ENCODE data around the gene KLK11. TPM values are rescaled to one million over a fixed set of nuclear protein-coding genes. Genes with fewer than 3 reads are reported as not detected.

Gene KLK11
- polyA plus RNA-seq, 4 donors = 0.40 to 1.1 (median 0.46) TPM

GRCh38 chr19:50974702-50975556 lies 51.5 kb downstream of the KLK11 start:
- DNase-seq (ENCODE audit: low read depth in 4 of 4, low spot score in 3 of 4) = no peak

GRCh38 chr19:50972795-50973376 lies 53.5 kb downstream of the KLK11 start:
- no peak for DNase-seq (ENCODE audit: low read depth in 4 of 4, low spot score in 3 of 4)

Other genes with a start within 250 kb of the KLK11 start
- gene ACP4, start 236.2 kb downstream of the KLK11 start, polyA plus RNA-seq (ENCODE audit: insufficient read length in 4 of 4) = under 1 TPM in 2 of 4 donors, not detected in 2; 0.10 to 0.29 TPM
- gene KLK1, start 202.8 kb downstream of the KLK11 start, polyA plus RNA-seq (ENCODE audit: insufficient read length in 4 of 4) = 1 to 10 TPM; 1.2 to 2.1 (median 1.4) TPM
- not detected for gene KLK15, start 193.0 kb downstream of the KLK11 start, polyA plus RNA-seq (ENCODE audit: insufficient read length in 4 of 4)
- gene KLK3, start 171.7 kb downstream of the KLK11 start, polyA plus RNA-seq (ENCODE audit: insufficient read length in 4 of 4) = under 1 TPM in 3 of 4 donors, not detected in 1; 0.47 to 0.88 (median 0.66) TPM
- gene KLK2, start 153.2 kb downstream of the KLK11 start, polyA plus RNA-seq (ENCODE audit: insufficient read length in 4 of 4) = under 1 TPM in 2 of 4 donors, not detected in 2; 0.26 to 0.38 TPM
- gene KLK4, start 115.2 kb downstream of the KLK11 start, polyA plus RNA-seq (ENCODE audit: insufficient read length in 4 of 4) = not detected
- gene KLK5, start 73.6 kb downstream of the KLK11 start, polyA plus RNA-seq (ENCODE audit: insufficient read length in 4 of 4) = 1 to 10 TPM; 1.0 to 3.5 (median 1.8) TPM
- gene KLK6, start 57.0 kb downstream of the KLK11 start, polyA plus RNA-seq (ENCODE audit: insufficient read length in 4 of 4) = 10 to 100 TPM; 30.9 to 56.0 (median 34.5) TPM
- 10 to 100 TPM in 1 of 4 donors, 1 to 10 TPM in 3; 4.1 to 23.3 (median 4.6) TPM for gene KLK7, start 42.7 kb downstream of the KLK11 start, polyA plus RNA-seq (ENCODE audit: insufficient read length in 4 of 4)
- gene KLK8, start 25.0 kb downstream of the KLK11 start, polyA plus RNA-seq (ENCODE audit: insufficient read length in 4 of 4) = 10 to 100 TPM in 1 of 4 donors, 1 to 10 TPM in 3; 1.4 to 39.7 (median 3.3) TPM
- 1 to 10 TPM in 1 of 4 donors, under 1 TPM in 3; 0.20 to 6.1 (median 0.42) TPM for gene KLK10, start 6.9 kb downstream of the KLK11 start, polyA plus RNA-seq (ENCODE audit: insufficient read length in 4 of 4)
- not detected for gene KLK12, start 8.4 kb upstream of the KLK11 start, polyA plus RNA-seq (ENCODE audit: insufficient read length in 4 of 4)
- under 1 TPM; 0.31 to 0.74 (median 0.68) TPM for gene KLK13, start 38.5 kb upstream of the KLK11 start, polyA plus RNA-seq (ENCODE audit: insufficient read length in 4 of 4)
- under 1 TPM; 0.14 to 0.67 (median 0.37) TPM for gene KLK14, start 56.3 kb upstream of the KLK11 start, polyA plus RNA-seq (ENCODE audit: insufficient read length in 4 of 4)
- gene CTU1, start 81.8 kb upstream of the KLK11 start, polyA plus RNA-seq (ENCODE audit: insufficient read length in 4 of 4) = 1 to 10 TPM; 1.7 to 4.4 (median 2.6) TPM
- gene SIGLEC9, start 98.3 kb upstream of the KLK11 start, polyA plus RNA-seq (ENCODE audit: insufficient read length in 4 of 4) = 1 to 10 TPM; 1.2 to 1.8 (median 1.5) TPM
- gene SIGLEC7, start 115.7 kb upstream of the KLK11 start, polyA plus RNA-seq (ENCODE audit: insufficient read length in 4 of 4) = under 1 TPM; 0.47 to 0.79 (median 0.59) TPM
- 1 to 10 TPM; 1.4 to 3.7 (median 1.9) TPM for gene CD33, start 198.5 kb upstream of the KLK11 start, polyA plus RNA-seq (ENCODE audit: insufficient read length in 4 of 4)
- gene SIGLECL1, start 224.5 kb upstream of the KLK11 start, polyA plus RNA-seq (ENCODE audit: insufficient read length in 4 of 4) = not detected

Measured in left renal pelvis (tissue), 4 donors.